HG03457 (cell line): Measurements from ENCODE around the gene GPBP1L1.
"Not testable (repeated sequence)": the region's sequence is repeated elsewhere in the genome, so short reads cannot be mapped to it uniquely, and the experiment has no call there.

ENCODE experiments used
- ATAC-seq: cut with Tn5 transposase; IDR thresholded peaks from one replicate; pipeline ENCODE4 v1.9.1; 2021; ENCODE audit warnings: moderate number of reproducible peaks; ENCODE audit not compliant: unreplicated experiment

Gene GPBP1L1

GRCh38 chr1:45596765-45597164 lies 89.6 kb downstream of the GPBP1L1 start:
- not testable (repeated sequence) for ATAC-seq

- no peak for ATAC-seq
Observed at GRCh38 chr1:45594412-45594811, 91.9 kb downstream of the GPBP1L1 start.

GRCh38 chr1:45589861-45590260 lies 96.5 kb downstream of the GPBP1L1 start:
- ATAC-seq, result no peak

GRCh38 chr1:45586769-45587168 lies 99.6 kb downstream of the GPBP1L1 start:
- no peak for ATAC-seq

- ATAC-seq, result no peak
Observed at GRCh38 chr1:45585496-45586075, 100.7 kb downstream of the GPBP1L1 start.

- no peak for ATAC-seq
Observed at GRCh38 chr1:45585110-45585426, 101.3 kb downstream of the GPBP1L1 start.

GRCh38 chr1:45584351-45585109 lies 101.8 kb downstream of the GPBP1L1 start:
- peak; percentile 26 for ATAC-seq

- ATAC-seq, result peak; percentile 34
Observed at GRCh38 chr1:45583666-45584350, 102.5 kb downstream of the GPBP1L1 start, which contains the start of gene NASP. NASP (plus strand) TSS chr1:45584041; CDS start chr1:45584147, 106 bp downstream.

GRCh38 chr1:45583264-45583665 lies 103.1 kb downstream of the GPBP1L1 start:
- ATAC-seq, result peak; percentile 54
